Measurements from ENCODE around the gene EFEMP1.

The EFEMP1 gene

DNA sequence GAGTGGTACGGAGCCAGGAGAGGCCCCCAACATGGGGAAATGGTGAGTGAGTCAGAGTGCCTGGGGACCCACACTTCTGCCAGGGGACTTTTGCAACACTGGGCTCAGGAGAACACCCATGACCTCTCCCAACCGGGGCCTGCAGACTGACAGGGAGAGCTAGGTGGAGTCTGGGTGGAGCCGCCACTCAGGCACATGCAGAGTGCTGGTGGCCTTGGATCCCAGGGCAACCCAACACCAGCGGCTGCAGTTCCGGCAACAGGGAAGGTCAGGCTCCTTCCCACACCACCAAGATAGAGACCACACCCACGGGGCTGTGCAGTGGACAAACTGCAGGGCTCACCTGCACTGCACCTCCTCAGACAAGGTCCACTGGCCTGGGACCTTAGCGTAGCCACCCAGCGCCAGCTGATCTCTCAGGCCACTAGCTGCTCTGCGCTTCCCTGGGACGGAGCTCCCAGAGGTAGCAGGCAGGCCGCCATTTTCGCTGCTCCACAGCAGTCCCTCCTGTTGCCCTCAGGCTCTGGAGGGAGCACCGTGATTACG lies 99.0 kb downstream of the EFEMP1 start:
- no peak for DNase-seq
